Astrocyte (in vitro differentiated cells and primary cell): ENCODE measurements around the gene ULBP1. TPM values are rescaled to one million over a fixed set of nuclear protein-coding genes. Genes with fewer than 3 reads are reported as not detected.
"Not testable (repeated sequence)": the region's sequence is repeated elsewhere in the genome, so short reads cannot be mapped to it uniquely, and the experiment has no call there.

Experiments used
- DNase-seq: peaks from one replicate; pipeline ENCODE4 v3.0.0-alpha.2; 2010; ENCODE audit warnings: low read depth
- FAIRE-seq: peaks from 2 replicates; lab custom pipeline; 2011; peaks lifted over from hg19 to GRCh38; lab: Jason Lieb, UNC
- H2AFZ ChIP-seq: 2 replicates; pipeline ENCODE4 v1.6.0; 2012; ENCODE audit warnings: low read depth, low read length, inconsistent platforms
- H3K27ac ChIP-seq: 2 replicates; pipeline ENCODE4 v1.5.1; 2011; ENCODE audit warnings: low read depth, low read length, inconsistent platforms
- H3K27me3 ChIP-seq: 2 replicates; pipeline ENCODE4 v1.6.0; 2011; ENCODE audit warnings: low read length, inconsistent platforms; ENCODE audit not compliant: insufficient read depth
- H3K36me3 ChIP-seq: 2 replicates; pipeline ENCODE4 v1.5.1; 2011; ENCODE audit warnings: low read length, inconsistent platforms; ENCODE audit not compliant: insufficient read depth
- H3K4me1 ChIP-seq: 2 replicates; pipeline ENCODE4 v1.5.1; 2011; ENCODE audit warnings: low read length, inconsistent platforms; ENCODE audit not compliant: insufficient read depth
- H3K4me2 ChIP-seq: 2 replicates; pipeline ENCODE4 v1.6.0; 2012; ENCODE audit warnings: low read length, inconsistent platforms
- H3K4me3 ChIP-seq: 2 replicates; pipeline ENCODE4 v1.5.1; 2011; ENCODE audit warnings: low read depth, mild to moderate bottlenecking, low read length, inconsistent platforms; ENCODE audit not compliant: insufficient read depth
- H3K79me2 ChIP-seq: 2 replicates; pipeline ENCODE4 v1.6.0; 2012; ENCODE audit warnings: mild to moderate bottlenecking, low read length, inconsistent platforms; ENCODE audit not compliant: insufficient read depth
- H3K9ac ChIP-seq: 2 replicates; pipeline ENCODE4 v1.6.0; 2012; ENCODE audit warnings: mild to moderate bottlenecking, low read length, inconsistent platforms
- H3K9me3 ChIP-seq: 2 replicates; pipeline ENCODE4 v1.5.1; 2012; ENCODE audit warnings: low read depth, mild to moderate bottlenecking, low read length, inconsistent platforms; ENCODE audit not compliant: insufficient read depth
- H4K20me1 ChIP-seq: 2 replicates; pipeline ENCODE4 v1.6.0; 2012; ENCODE audit warnings: low read length, inconsistent platforms; ENCODE audit not compliant: insufficient read depth
- H3K27ac Mint-ChIP-seq: one replicate; pipeline ENCODE4 v1.8.0; 2021; ENCODE audit warnings: mild to moderate bottlenecking, mixed read lengths; ENCODE audit not compliant: unreplicated experiment
- H3K27me3 Mint-ChIP-seq: one replicate; pipeline ENCODE4 v1.8.0; 2021; ENCODE audit warnings: low read depth, mixed read lengths; ENCODE audit not compliant: unreplicated experiment
- H3K36me3 Mint-ChIP-seq: one replicate; pipeline ENCODE4 v1.8.0; 2021; ENCODE audit warnings: low read depth, mixed read lengths; ENCODE audit not compliant: unreplicated experiment
- H3K4me1 Mint-ChIP-seq: one replicate; pipeline ENCODE4 v1.8.0; 2021; ENCODE audit warnings: low read depth, mixed read lengths; ENCODE audit not compliant: unreplicated experiment
- H3K4me3 Mint-ChIP-seq: one replicate; pipeline ENCODE4 v1.8.0; 2021; ENCODE audit warnings: mild to moderate bottlenecking, moderate library complexity, mixed read lengths; ENCODE audit not compliant: unreplicated experiment
- H3K9me3 Mint-ChIP-seq: one replicate; pipeline ENCODE4 v1.8.0; 2021; ENCODE audit warnings: mild to moderate bottlenecking, mixed read lengths; ENCODE audit not compliant: unreplicated experiment
- EZH2 ChIP-seq: IDR thresholded peaks from 2 replicates; pipeline ENCODE4 v1.6.1; 2012; ENCODE audit warnings: mild to moderate bottlenecking, low read length, inconsistent platforms; ENCODE audit not compliant: insufficient read depth
- total RNA-seq: library from RNA; stranded (reverse); gene quantifications from 2 replicates; pipeline ENCODE4 v1.2.1, GENCODE V29; 2021
- TF ChIP-seq, protein P1 (sequence below): IDR thresholded peaks from 2 replicates; pipeline ENCODE4 v1.5.1; 2011; ENCODE audit warnings: low read depth, mild to moderate bottlenecking, inconsistent platforms, low read length, moderate library complexity; ENCODE audit not compliant: insufficient read depth

Gene ULBP1
- total RNA-seq, 1 donor from 2014 or later = 7.4 TPM

DNA sequence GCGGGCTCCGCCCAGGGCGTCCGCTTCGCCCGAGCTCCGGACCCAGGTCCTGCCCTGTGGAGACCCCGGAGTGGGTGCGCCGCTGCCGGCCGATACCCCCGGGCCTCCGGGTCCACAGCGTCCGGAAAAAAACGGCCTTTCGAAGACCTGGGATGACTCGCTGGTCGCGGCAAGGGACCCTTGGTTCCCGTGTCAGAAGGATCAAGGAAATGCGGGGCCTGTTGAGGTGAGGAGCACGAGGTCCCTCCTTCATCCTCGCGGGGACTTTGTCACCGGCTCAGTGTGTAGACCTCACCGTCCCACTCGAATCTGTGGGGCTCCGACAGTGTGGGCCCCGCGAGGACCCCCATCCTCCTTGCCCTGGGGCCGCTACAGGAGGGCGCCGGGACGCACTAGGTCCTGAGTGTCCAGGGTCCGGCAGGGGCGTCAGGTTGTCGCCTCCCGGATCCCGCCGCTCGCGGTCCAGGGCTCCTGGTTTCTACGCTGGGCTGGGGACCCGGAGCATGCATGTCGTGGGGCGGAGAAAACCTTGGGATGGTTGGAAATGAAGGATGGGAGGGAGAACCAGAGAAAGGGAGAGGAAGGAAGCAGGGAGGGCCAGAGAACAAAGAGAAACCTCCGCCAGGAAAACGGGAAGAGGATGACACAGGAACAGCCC lies 51.0 kb downstream of the ULBP1 start:
- not testable (repeated sequence) for DNase-seq, H3K36me3 Mint-ChIP-seq, H3K9me3 ChIP-seq, H3K4me1 ChIP-seq, H2AFZ ChIP-seq, H3K4me3 ChIP-seq, H3K9me3 Mint-ChIP-seq, H4K20me1 ChIP-seq, H3K4me3 Mint-ChIP-seq, H3K79me2 ChIP-seq, FAIRE-seq, H3K9ac ChIP-seq, H3K36me3 ChIP-seq, H3K4me1 Mint-ChIP-seq, H3K27ac Mint-ChIP-seq, H3K27ac ChIP-seq
- TF ChIP-seq EZH2 = peak; percentile 46
- peaks cover 87% of the 10 kb centered on the region for H3K27me3 Mint-ChIP-seq
- Histone ChIP-seq H3K4me2 (peak overlapping the region; percentile 41), H3K27me3 (peaks cover 62% of the 10 kb centered on the region)

DNA sequence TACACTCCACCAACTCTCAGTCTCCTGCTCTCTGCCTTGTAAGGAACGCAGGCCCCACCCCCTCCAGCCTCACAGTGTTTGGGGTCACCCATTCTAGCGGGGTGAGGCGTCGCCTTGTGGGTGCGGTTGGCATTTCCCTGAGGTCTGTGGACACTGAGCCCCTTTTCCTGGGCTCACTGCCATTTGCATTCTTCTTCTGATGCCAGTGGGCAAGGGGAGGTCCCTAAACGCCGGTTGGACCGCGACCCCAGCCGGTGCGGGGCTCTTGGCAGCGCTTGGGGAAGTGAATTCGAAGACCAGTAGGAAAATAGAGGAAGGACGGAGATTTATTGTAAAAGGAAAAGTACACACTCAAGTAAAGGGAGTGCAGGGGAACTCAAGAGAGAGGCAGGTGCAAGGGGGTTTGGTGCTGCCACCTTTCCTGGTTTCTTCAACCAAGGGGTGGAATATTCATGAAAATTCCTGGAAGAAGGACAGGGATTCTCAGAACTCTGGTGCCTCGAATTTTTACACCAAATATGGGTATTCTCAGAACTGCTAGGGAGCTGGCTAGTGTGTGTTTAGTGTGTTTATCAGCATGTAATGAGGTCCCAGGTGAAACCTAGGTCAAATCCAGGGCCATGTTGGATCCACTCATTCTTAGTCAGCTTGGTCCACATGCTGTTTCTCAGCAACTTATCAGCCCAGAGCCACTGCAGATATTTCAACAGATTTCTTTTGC lies 51.7 kb downstream of the ULBP1 start:
- H3K79me2 ChIP-seq, H3K4me1 ChIP-seq, FAIRE-seq, H4K20me1 ChIP-seq, H3K27ac ChIP-seq, H3K4me3 ChIP-seq, H3K9ac ChIP-seq, H2AFZ ChIP-seq, H3K4me3 Mint-ChIP-seq, H3K9me3 Mint-ChIP-seq, H3K36me3 Mint-ChIP-seq, H3K4me1 Mint-ChIP-seq, DNase-seq, H3K9me3 ChIP-seq, H3K36me3 ChIP-seq, H3K27ac Mint-ChIP-seq: not testable (repeated sequence)
- peaks cover 82% of the 10 kb centered on the region for H3K27me3 Mint-ChIP-seq
- peak; percentile 55 for TF ChIP-seq EZH2
- H3K27me3 ChIP-seq = peaks cover 55% of the 10 kb centered on the region
- peak overlapping the region; percentile 41 for H3K4me2 ChIP-seq

DNA sequence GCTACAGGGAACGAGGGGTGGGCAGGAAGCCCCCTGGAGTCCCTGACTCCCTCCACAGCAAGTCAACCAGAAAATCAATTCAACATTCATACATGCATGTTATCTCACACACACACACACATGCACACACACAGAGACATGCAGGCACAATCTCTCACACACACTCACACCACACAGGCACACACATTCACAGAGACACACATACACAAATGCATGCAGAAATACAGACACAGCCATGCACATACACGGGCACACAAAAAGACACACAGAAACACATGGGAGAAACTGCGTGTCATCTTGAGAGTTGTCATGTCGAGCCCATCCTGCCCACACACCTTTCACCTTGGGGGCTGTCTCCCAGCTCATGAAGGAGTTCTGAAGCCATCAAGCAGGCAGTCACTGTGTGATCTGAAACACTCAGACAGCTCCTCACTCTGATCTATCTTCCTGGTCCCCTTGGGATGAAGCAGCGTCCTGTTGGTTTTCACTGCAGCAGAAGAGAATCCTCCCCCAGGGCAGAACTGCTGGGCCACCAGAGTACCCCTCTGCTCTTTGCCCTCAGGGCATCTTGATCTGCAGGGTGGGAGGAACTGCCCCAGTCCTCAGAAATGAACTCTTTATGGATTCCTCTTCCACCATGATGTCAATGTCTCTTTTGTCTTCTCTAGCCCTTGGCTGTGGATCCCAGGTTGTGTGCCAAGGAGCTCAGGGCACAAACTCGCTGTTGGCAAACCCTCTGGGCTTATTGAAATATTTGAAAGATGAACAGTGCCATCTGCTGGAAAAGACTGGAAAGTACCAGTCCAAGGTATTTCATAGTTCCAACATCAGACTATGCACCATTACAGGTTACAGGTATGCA lies 52.8 kb downstream of the ULBP1 start:
- peaks cover 1% of the 10 kb centered on the region for H3K4me1 Mint-ChIP-seq
- no peak overlapping the region for H3K4me3 ChIP-seq
- H2AFZ ChIP-seq = no peak overlapping the region
- H3K36me3 Mint-ChIP-seq = no peaks in the 10 kb centered on the region
- DNase-seq = peak; percentile 20
- no peak overlapping the region for H3K4me2 ChIP-seq
- H3K9me3 Mint-ChIP-seq = peaks cover 4% of the 10 kb centered on the region
- H3K79me2 ChIP-seq = no peaks in the 10 kb centered on the region
- peaks cover 46% of the 10 kb centered on the region for H3K27me3 ChIP-seq
- H3K27me3 Mint-ChIP-seq = peaks cover 77% of the 10 kb centered on the region
- H3K4me1 ChIP-seq = no peaks in the 10 kb centered on the region
- no peaks in the 10 kb centered on the region for H4K20me1 ChIP-seq
- H3K27ac Mint-ChIP-seq = no peak overlapping the region
- no peaks in the 10 kb centered on the region for H3K9me3 ChIP-seq
- TF ChIP-seq, protein P1, sequence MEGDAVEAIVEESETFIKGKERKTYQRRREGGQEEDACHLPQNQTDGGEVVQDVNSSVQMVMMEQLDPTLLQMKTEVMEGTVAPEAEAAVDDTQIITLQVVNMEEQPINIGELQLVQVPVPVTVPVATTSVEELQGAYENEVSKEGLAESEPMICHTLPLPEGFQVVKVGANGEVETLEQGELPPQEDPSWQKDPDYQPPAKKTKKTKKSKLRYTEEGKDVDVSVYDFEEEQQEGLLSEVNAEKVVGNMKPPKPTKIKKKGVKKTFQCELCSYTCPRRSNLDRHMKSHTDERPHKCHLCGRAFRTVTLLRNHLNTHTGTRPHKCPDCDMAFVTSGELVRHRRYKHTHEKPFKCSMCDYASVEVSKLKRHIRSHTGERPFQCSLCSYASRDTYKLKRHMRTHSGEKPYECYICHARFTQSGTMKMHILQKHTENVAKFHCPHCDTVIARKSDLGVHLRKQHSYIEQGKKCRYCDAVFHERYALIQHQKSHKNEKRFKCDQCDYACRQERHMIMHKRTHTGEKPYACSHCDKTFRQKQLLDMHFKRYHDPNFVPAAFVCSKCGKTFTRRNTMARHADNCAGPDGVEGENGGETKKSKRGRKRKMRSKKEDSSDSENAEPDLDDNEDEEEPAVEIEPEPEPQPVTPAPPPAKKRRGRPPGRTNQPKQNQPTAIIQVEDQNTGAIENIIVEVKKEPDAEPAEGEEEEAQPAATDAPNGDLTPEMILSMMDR = peak; percentile 55
- peak; percentile 6 for TF ChIP-seq EZH2
- peak; percentile 26 for FAIRE-seq
- no peak overlapping the region for H3K27ac ChIP-seq
- H3K36me3 ChIP-seq = no peaks in the 10 kb centered on the region
- no peak overlapping the region for H3K9ac ChIP-seq
- H3K4me3 Mint-ChIP-seq = no peak overlapping the region

DNA sequence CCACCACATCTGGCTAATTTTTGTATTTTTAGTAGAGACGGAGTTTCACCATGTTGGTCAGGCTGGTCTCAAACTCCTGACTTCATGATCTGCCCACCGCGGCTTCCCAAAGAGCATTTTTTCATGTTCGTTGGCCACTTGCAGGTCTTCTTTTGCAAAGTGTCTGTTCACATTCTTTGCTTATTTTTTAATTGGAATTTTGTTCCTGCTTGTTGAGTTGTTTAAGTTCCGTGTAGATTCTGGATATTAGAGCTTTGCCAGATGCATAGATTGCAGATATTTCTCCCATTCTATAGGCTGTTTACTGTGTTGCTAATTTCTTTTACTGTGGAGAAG lies 53.4 kb downstream of the ULBP1 start:
- H3K79me2 ChIP-seq, H4K20me1 ChIP-seq, H3K27ac ChIP-seq, H3K4me3 ChIP-seq, H3K9me3 Mint-ChIP-seq, H3K9me3 ChIP-seq, H3K36me3 ChIP-seq, H2AFZ ChIP-seq, FAIRE-seq, H3K4me1 Mint-ChIP-seq, H3K4me1 ChIP-seq, H3K4me2 ChIP-seq, H3K9ac ChIP-seq, H3K36me3 Mint-ChIP-seq, H3K27ac Mint-ChIP-seq, DNase-seq, H3K4me3 Mint-ChIP-seq: not testable (repeated sequence)
- peaks cover 77% of the 10 kb centered on the region for H3K27me3 Mint-ChIP-seq
- H3K27me3 ChIP-seq = peaks cover 42% of the 10 kb centered on the region
